IPS-18a (cell line): ENCODE data around the gene CAMK4.

ENCODE experiments used
- H3K27ac ChIP-seq: one replicate; pipeline ENCODE4 v1.5.1; 2013; ENCODE audit warnings: low read length
- H3K27me3 ChIP-seq: one replicate; pipeline ENCODE4 v1.6.1; 2013; ENCODE audit warnings: mild to moderate bottlenecking, low read length; ENCODE audit not compliant: control insufficient read depth, insufficient read depth
- H3K36me3 ChIP-seq: one replicate; pipeline ENCODE4 v1.6.1; 2013; ENCODE audit warnings: low read depth, low read length; ENCODE audit not compliant: control insufficient read depth
- H3K4me1 ChIP-seq: one replicate; pipeline ENCODE4 v1.6.1; 2013; ENCODE audit warnings: low read depth, low read length; ENCODE audit not compliant: control insufficient read depth
- H3K4me3 ChIP-seq: one replicate; pipeline ENCODE4 v1.5.1; 2013; ENCODE audit warnings: low read length
- H3K9ac ChIP-seq: one replicate; pipeline ENCODE4 v1.6.1; 2013; ENCODE audit warnings: mild to moderate bottlenecking, low read length, moderate library complexity
- H3K9me3 ChIP-seq: one replicate; pipeline ENCODE4 v1.6.1; 2013; ENCODE audit warnings: low read depth, low read length; ENCODE audit not compliant: control insufficient read depth

The CAMK4 gene

DNA sequence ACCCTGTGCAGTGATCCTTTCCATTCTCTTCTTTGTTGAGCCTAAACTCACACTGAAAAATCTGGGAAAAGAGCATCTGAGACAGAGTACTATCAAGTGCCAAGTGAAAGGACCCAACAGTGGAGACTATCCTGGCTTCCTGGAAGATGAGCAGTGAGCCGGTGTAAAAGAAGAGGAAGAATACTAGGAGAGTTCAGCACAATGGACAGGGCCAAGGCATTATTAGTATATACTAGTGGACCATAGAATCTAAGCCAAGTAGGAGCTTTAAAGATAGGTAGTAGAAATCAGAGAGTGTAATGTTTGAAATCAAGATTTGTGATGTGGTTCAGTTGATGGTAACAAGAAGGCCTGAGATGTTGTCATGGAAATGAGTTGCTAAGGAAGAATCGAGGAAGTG lies 140.8 kb downstream of the CAMK4 start:
- H3K4me1 ChIP-seq, result no peaks in the 10 kb centered on the region
- no peak overlapping the region for H3K4me3 ChIP-seq
- H3K9me3 ChIP-seq, result no peaks in the 10 kb centered on the region
- H3K9ac ChIP-seq, result no peak overlapping the region
- no peaks in the 10 kb centered on the region for H3K27me3 ChIP-seq
- no peak overlapping the region for H3K27ac ChIP-seq
- H3K36me3 ChIP-seq, result no peaks in the 10 kb centered on the region

- Histone ChIP-seq H3K9ac (no peak overlapping the region), H3K27ac (no peak overlapping the region), H3K36me3 (no peaks in the 10 kb centered on the region), H3K4me1 (no peaks in the 10 kb centered on the region), H3K9me3 (no peaks in the 10 kb centered on the region), H3K27me3 (no peaks in the 10 kb centered on the region), H3K4me3 (no peak overlapping the region)
Measured at GRCh38 chr5:111366388-111366787, 142.2 kb downstream of the CAMK4 start.

DNA sequence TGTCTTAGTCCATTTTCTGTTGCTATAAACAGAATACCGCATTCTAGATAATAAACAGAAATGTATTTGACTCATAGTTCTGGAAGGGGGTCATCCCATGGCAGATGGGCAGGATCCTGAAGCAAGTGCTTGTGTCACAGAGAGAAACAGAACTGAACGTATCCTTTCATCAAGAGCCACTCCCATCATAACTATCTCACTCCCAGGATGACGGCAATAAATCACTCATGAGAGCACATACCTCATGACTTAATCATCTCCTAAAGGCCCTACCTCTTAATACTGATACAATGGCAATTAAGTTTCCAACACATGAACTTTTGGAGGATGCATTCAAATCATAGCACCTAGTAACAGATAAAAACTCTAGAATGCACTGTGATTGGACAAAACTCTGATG lies 142.9 kb downstream of the CAMK4 start:
- Histone ChIP-seq H3K9me3 (no peaks in the 10 kb centered on the region), H3K4me1 (no peaks in the 10 kb centered on the region), H3K27ac (no peak overlapping the region), H3K36me3 (no peaks in the 10 kb centered on the region), H3K27me3 (no peaks in the 10 kb centered on the region), H3K4me3 (no peak overlapping the region), H3K9ac (no peak overlapping the region)

- Histone ChIP-seq H3K36me3 (no peaks in the 10 kb centered on the region), H3K9me3 (no peaks in the 10 kb centered on the region), H3K4me1 (no peaks in the 10 kb centered on the region), H3K27ac (no peak overlapping the region), H3K9ac (no peak overlapping the region), H3K27me3 (no peaks in the 10 kb centered on the region), H3K4me3 (no peak overlapping the region)
Measured at GRCh38 chr5:111372799-111373198, 148.6 kb downstream of the CAMK4 start.

GRCh38 chr5:111374380-111374779 lies 150.2 kb downstream of the CAMK4 start:
- no peaks in the 10 kb centered on the region for H3K4me1 ChIP-seq
- H3K9me3 ChIP-seq, result no peaks in the 10 kb centered on the region
- no peak overlapping the region for H3K27ac ChIP-seq
- H3K36me3 ChIP-seq, result no peaks in the 10 kb centered on the region
- H3K4me3 ChIP-seq, result no peak overlapping the region
- H3K9ac ChIP-seq, result no peak overlapping the region
- no peaks in the 10 kb centered on the region for H3K27me3 ChIP-seq

DNA sequence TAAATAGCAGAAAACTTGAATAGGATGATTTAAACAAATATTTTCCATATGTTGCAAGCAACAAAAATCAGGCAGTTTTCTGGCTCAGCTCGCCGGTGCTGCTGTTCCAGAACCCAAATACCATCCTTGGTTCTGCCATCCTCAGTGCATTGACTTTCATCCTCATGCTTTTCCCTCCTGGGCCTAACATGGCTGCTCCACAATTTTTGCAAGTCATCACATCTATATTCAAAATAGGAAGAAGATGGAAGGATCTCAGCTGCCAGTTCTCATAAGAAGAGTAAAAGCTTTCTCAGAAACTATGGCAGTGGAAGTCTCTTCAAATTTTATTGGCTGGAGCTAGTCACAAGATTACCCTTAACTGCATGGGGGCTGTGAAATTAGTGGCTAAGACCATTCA lies 151.5 kb downstream of the CAMK4 start:
- H3K27me3 ChIP-seq, result no peaks in the 10 kb centered on the region

GRCh38 chr5:111377306-111377705 lies 153.1 kb downstream of the CAMK4 start:
- H3K36me3 ChIP-seq, result no peaks in the 10 kb centered on the region
- no peaks in the 10 kb centered on the region for H3K27me3 ChIP-seq
- H3K4me1 ChIP-seq, result no peaks in the 10 kb centered on the region
- no peak overlapping the region for H3K4me3 ChIP-seq
- no peak overlapping the region for H3K9ac ChIP-seq
- H3K27ac ChIP-seq, result no peak overlapping the region
- no peaks in the 10 kb centered on the region for H3K9me3 ChIP-seq

More for the DNA sequence above, 151.5 kb downstream of the CAMK4 start:
- Histone ChIP-seq H3K4me1 (no peaks in the 10 kb centered on the region), H3K4me3 (no peak overlapping the region), H3K36me3 (no peaks in the 10 kb centered on the region), H3K9ac (no peak overlapping the region), H3K27ac (no peak overlapping the region), H3K9me3 (no peaks in the 10 kb centered on the region)

- H3K4me3 ChIP-seq, result no peak overlapping the region
- H3K9me3 ChIP-seq, result no peaks in the 10 kb centered on the region
- H3K36me3 ChIP-seq, result no peaks in the 10 kb centered on the region
- no peak overlapping the region for H3K9ac ChIP-seq
- H3K27me3 ChIP-seq, result no peaks in the 10 kb centered on the region
- H3K4me1 ChIP-seq, result no peaks in the 10 kb centered on the region
- no peak overlapping the region for H3K27ac ChIP-seq
Measured at GRCh38 chr5:111379391-111379816, 155.2 kb downstream of the CAMK4 start.

DNA sequence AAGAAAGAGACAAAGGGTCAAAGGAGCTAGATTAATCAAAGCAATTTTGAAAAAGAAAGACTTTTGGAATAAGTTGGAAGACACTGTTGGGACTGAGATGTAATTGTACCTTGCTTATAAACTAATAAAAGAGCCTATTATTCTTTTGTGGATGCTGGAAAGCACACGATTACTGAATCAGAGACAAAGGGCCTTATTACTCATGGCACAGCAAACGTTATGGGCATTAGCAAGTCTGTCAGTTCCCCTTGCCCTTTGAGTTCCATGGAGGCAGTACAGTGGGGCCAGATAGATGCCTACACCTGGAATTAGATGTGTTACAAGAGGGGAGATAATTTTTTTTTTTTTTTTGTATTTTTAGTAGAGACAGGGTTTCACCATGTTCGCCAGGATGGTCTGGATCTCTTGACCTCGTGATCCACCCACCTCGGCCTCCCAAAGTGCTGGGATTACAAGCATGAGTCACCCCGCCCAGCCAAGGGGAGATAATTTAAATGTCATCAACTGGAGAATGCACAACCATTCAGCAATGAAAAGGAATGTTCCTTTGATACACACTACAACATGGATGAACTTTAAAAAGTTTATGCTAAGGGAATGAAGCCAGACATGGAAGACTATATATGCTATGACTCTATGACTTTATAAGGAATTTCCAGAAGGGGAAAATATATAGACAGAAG lies 159.2 kb downstream of the CAMK4 start:
- Histone ChIP-seq H3K9me3 (no peaks in the 10 kb centered on the region), H3K4me1 (no peaks in the 10 kb centered on the region), H3K27ac (no peak overlapping the region)

GRCh38 chr5:111384220-111384619 lies 160.0 kb downstream of the CAMK4 start:
- Histone ChIP-seq H3K27ac (no peak overlapping the region), H3K36me3 (no peaks in the 10 kb centered on the region), H3K9ac (no peak overlapping the region), H3K4me3 (no peak overlapping the region), H3K4me1 (no peaks in the 10 kb centered on the region), H3K9me3 (no peaks in the 10 kb centered on the region), H3K27me3 (no peaks in the 10 kb centered on the region)

More for the DNA sequence above, 159.2 kb downstream of the CAMK4 start:
- H3K36me3 ChIP-seq, result no peaks in the 10 kb centered on the region
- H3K4me3 ChIP-seq, result no peak overlapping the region
- no peaks in the 10 kb centered on the region for H3K27me3 ChIP-seq
- no peak overlapping the region for H3K9ac ChIP-seq

DNA sequence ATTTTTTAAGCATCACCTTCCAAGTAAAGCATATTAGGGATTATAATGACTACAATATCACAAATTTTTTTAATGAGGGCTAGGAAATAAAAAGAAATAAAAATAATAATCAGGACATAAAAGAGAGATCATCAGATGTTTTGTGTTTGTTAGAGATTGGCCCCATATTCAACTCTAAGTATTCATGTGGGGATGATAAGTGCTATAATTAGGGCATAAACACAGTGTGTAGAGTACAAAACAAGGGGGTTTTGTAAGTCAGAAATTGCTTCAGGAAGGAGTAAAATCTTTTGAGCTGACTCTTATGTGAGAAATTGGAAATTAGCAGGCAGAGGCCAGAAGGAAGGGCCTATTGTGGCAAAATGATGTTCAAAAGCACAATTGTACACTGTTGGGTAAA lies 160.9 kb downstream of the CAMK4 start:
- H3K4me3 ChIP-seq, result no peak overlapping the region
- no peaks in the 10 kb centered on the region for H3K27me3 ChIP-seq

More for the DNA sequence above, 160.9 kb downstream of the CAMK4 start:
- Histone ChIP-seq H3K9me3 (no peaks in the 10 kb centered on the region), H3K9ac (no peak overlapping the region), H3K36me3 (no peaks in the 10 kb centered on the region), H3K4me1 (no peaks in the 10 kb centered on the region), H3K27ac (no peak overlapping the region)
